Keratinocyte (primary cell): ENCODE results near the gene GPR15LG. TPM values are rescaled to one million over a fixed set of nuclear protein-coding genes. Genes with fewer than 3 reads are reported as not detected.

Experiments used
- DNase-seq: peaks from one replicate; pipeline ENCODE4 v3.0.0-alpha.2; 2011; ENCODE audit warnings: low read depth, missing footprints, low spot score
- FAIRE-seq: peaks from 2 replicates; lab custom pipeline; 2011; peaks lifted over from hg19 to GRCh38; lab: Jason Lieb, UNC
- H2AFZ ChIP-seq: 2 replicates; pipeline ENCODE4 v1.6.0; 2012; ENCODE audit warnings: low read length, control low read depth, inconsistent platforms; ENCODE audit not compliant: control insufficient read depth
- H3K27ac ChIP-seq: 2 replicates; pipeline ENCODE4 v1.5.1; 2011; ENCODE audit warnings: low read length; ENCODE audit not compliant: control insufficient read depth, insufficient read depth
- H3K27me3 ChIP-seq: 3 replicates; pipeline ENCODE4 v1.6.0; 2011; ENCODE audit warnings: low read length; ENCODE audit not compliant: control insufficient read depth, insufficient read depth; ENCODE audit errors: extremely low read depth
- H3K36me3 ChIP-seq, 2 experiments: 2 replicates in 1 of 2; 3 replicates in 1 of 2; pipeline ENCODE4 v1.5.1; 2011; ENCODE audit warnings: low read length in 2 of 2, mild to moderate bottlenecking in 1 of 2; ENCODE audit not compliant: control insufficient read depth in 2 of 2, insufficient read depth in 2 of 2; ENCODE audit errors: extremely low read depth in 1 of 2
- H3K4me1 ChIP-seq: 3 replicates; pipeline ENCODE4 v1.5.1; 2011; ENCODE audit warnings: low read length; ENCODE audit not compliant: control insufficient read depth, insufficient read depth; ENCODE audit errors: extremely low read depth
- H3K4me2 ChIP-seq: 3 replicates; pipeline ENCODE4 v1.6.0; 2011; ENCODE audit warnings: low read depth, low read length; ENCODE audit not compliant: control insufficient read depth, insufficient read depth; ENCODE audit errors: extremely low read depth
- H3K4me3 ChIP-seq, 3 experiments: fragments of 200-600 bp in 1 of 3; sonication (generic) in 1 of 3; 2 replicates in 2 of 3; 3 replicates in 1 of 3; pipeline ENCODE4 v1.5.1; 2011 to 2016; ENCODE audit warnings: low read length in 3 of 3, mild to moderate bottlenecking in 3 of 3, control low read depth in 2 of 3, inconsistent platforms in 1 of 3, low read depth in 1 of 3, mixed read lengths in 1 of 3, mixed run types in 1 of 3, moderate library complexity in 1 of 3; ENCODE audit not compliant: control insufficient read depth in 2 of 3, insufficient read depth in 2 of 3; ENCODE audit errors: extremely low read depth in 1 of 3
- H3K79me2 ChIP-seq: 2 replicates; pipeline ENCODE4 v1.6.0; 2012; ENCODE audit warnings: low read length; ENCODE audit not compliant: control insufficient read depth, insufficient read depth
- H3K9ac ChIP-seq: 3 replicates; pipeline ENCODE4 v1.6.0; 2011; ENCODE audit warnings: low read length; ENCODE audit not compliant: control insufficient read depth, insufficient read depth; ENCODE audit errors: extremely low read depth
- H3K9me1 ChIP-seq: 3 replicates; pipeline ENCODE4 v1.6.0; 2011; ENCODE audit warnings: low read length; ENCODE audit not compliant: control insufficient read depth, insufficient read depth; ENCODE audit errors: extremely low read depth
- H3K9me3 ChIP-seq: 2 replicates; pipeline ENCODE4 v1.5.1; 2012; ENCODE audit warnings: low read depth, low read length; ENCODE audit not compliant: control insufficient read depth
- H4K20me1 ChIP-seq: 3 replicates; pipeline ENCODE4 v1.6.0; 2011; ENCODE audit warnings: low read length; ENCODE audit not compliant: control insufficient read depth, insufficient read depth; ENCODE audit errors: extremely low read depth
- EZH2 ChIP-seq: IDR thresholded peaks from one replicate; pipeline ENCODE4 v1.6.1; 2012; ENCODE audit warnings: inconsistent platforms, mild to moderate bottlenecking, low read length, moderate library complexity
- dilution Hi-C: fragments of 300-500 bp; cut with MboI; formaldehyde crosslinking; loops from one replicate; pipeline ENCODE4 v1.7.0; 2020; ENCODE audit warnings: low sequenced_read_pairs; ENCODE audit not compliant: extremely low pct_ligation_motif_present
- polyA plus RNA-seq, 5 experiments: library from polyadenylated mRNA; depleted of rRNA in 3 of 5; stranded (reverse) in 3 of 5; stranded (forward) in 1 of 5; unstranded in 1 of 5; fragments of >200 nt; gene quantifications; 1 replicate in 1 of 5; 2 replicates in 3 of 5; 3 replicates in 1 of 5; pipeline versions ENCODE4 v1.2.1 to v1.2.3, GENCODE V29; 2011 to 2012; ENCODE audit warnings: missing spikeins in 2 of 5, low read depth in 1 of 5, low replicate concordance in 1 of 5
- TF ChIP-seq, protein P1 (sequence below), 3 experiments: IDR thresholded peaks in 1 of 3; conservative IDR thresholded peaks in 1 of 3; optimal IDR thresholded peaks in 1 of 3; 2 replicates in 2 of 3; 3 replicates in 1 of 3; pipeline versions ENCODE3 to v1.5.1; 2011; ENCODE audit warnings: low read length in 3 of 3, mild to moderate bottlenecking in 3 of 3, moderate library complexity in 2 of 3, control low read depth in 1 of 3, inconsistent platforms in 1 of 3; ENCODE audit not compliant: insufficient read depth in 2 of 3; ENCODE audit errors: extremely low read depth in 1 of 3

GPR15LG gene
- polyA plus RNA-seq, 1 donor (not counting 4 experiments of a cell fraction or from before 2014, with no cell fraction given) = 10.4 TPM

DNA sequence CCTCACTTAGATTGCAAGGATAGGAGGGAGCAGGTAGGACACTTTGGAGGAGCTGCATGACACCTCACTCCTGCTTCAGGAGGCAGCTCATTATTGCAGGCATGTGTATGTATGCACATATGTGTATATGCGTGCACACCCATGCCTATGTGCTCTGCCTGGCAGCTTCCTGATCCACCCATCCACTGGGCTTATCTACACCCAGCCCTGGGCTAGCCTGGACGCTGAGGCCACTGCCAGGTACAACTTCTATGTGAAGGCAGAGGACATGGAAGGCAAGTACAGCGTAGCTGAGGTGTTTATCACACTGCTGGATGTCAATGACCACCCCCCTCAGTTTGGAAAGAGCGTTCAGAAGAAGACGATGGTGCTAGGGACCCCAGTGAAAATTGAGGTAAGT is 38.4 kb downstream of the GPR15LG start:
- TF ChIP-seq EZH2 = no peak
- TF ChIP-seq, protein P1, sequence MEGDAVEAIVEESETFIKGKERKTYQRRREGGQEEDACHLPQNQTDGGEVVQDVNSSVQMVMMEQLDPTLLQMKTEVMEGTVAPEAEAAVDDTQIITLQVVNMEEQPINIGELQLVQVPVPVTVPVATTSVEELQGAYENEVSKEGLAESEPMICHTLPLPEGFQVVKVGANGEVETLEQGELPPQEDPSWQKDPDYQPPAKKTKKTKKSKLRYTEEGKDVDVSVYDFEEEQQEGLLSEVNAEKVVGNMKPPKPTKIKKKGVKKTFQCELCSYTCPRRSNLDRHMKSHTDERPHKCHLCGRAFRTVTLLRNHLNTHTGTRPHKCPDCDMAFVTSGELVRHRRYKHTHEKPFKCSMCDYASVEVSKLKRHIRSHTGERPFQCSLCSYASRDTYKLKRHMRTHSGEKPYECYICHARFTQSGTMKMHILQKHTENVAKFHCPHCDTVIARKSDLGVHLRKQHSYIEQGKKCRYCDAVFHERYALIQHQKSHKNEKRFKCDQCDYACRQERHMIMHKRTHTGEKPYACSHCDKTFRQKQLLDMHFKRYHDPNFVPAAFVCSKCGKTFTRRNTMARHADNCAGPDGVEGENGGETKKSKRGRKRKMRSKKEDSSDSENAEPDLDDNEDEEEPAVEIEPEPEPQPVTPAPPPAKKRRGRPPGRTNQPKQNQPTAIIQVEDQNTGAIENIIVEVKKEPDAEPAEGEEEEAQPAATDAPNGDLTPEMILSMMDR (optimal IDR thresholded peaks at IDR 0.05 in 1 of 3, IDR thresholded peaks at IDR 0.05 in 1 of 3, conservative IDR thresholded peaks at IDR 0.05 in 1 of 3; ENCODE audit: extremely low read depth in 1 of 3, insufficient read depth in 2 of 3, low read length in 3 of 3) = no peak
- Histone ChIP-seq H4K20me1 (no peaks in the 10 kb centered on the region), H3K27me3 (no peaks in the 10 kb centered on the region), H3K4me3 (no peak overlapping the region), H2AFZ (no peak overlapping the region), H3K9ac (no peak overlapping the region), H3K9me3 (no peaks in the 10 kb centered on the region), H3K79me2 (no peaks in the 10 kb centered on the region), H3K4me1 (no peaks in the 10 kb centered on the region), H3K36me3 (no peaks in the 10 kb centered on the region), H3K4me2 (no peak overlapping the region), H3K27ac (no peak overlapping the region), H3K9me1 (no peaks in the 10 kb centered on the region)
- dilution Hi-C loops = no loop called here
- DNase-seq (no peak), FAIRE-seq (no peak)

DNA sequence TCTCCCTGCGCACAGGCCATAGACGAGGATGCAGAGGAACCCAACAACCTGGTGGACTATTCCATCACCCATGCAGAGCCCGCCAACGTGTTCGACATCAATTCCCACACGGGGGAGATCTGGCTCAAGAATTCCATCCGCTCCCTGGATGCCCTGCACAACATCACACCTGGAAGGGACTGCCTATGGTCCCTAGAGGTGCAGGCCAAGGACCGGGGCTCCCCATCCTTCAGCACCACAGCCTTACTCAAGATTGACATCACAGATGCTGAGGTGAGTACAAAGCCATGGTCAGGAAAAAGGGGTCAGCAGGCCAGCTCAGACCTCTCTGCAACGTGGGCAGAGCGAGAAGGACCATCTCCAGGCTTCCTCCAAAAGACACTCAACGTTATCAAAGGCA is 39.5 kb downstream of the GPR15LG start:
- Histone ChIP-seq H3K27ac (no peak overlapping the region), H3K9me3 (no peaks in the 10 kb centered on the region), H3K9ac (no peak overlapping the region), H3K36me3 (no peaks in the 10 kb centered on the region), H2AFZ (no peak overlapping the region), H3K4me1 (no peaks in the 10 kb centered on the region), H3K9me1 (no peaks in the 10 kb centered on the region), H3K4me3 (no peak overlapping the region), H3K4me2 (no peak overlapping the region), H3K79me2 (no peaks in the 10 kb centered on the region), H3K27me3 (no peaks in the 10 kb centered on the region), H4K20me1 (no peaks in the 10 kb centered on the region)
- no peak for TF ChIP-seq EZH2
- TF ChIP-seq, protein P1 (optimal IDR thresholded peaks at IDR 0.05 in 1 of 3, IDR thresholded peaks at IDR 0.05 in 1 of 3, conservative IDR thresholded peaks at IDR 0.05 in 1 of 3; ENCODE audit: extremely low read depth in 1 of 3, insufficient read depth in 2 of 3, low read length in 3 of 3) = no peak
- DNase-seq (no peak), FAIRE-seq (no peak)
- dilution Hi-C loops = no loop called here
